ENCODE measurements around the gene ADGRL3. TPM values are rescaled to one million over a fixed set of nuclear protein-coding genes. Genes with fewer than 3 reads are reported as not detected.

The ADGRL3 gene
- total RNA-seq, 1 donor from 2014 or later, result 31.3 TPM

DNA sequence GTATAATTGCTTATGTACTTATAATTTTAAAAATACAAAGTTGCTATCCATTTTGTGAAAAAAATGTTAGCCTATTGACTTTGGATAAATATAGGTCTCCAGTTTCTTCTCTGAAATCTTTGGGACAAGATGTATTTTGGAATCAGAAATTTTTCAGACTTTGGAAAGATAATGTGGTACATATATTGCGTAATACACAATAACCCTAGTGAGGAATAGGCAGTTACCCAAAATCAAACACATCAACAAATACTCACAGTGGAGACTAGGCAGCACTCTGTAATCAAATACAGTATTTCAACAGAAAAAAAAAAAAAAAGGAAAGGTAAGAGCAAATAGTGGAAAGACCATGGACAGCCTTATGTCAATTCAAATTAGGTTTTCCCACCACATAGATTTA lies 796.8 kb downstream of the ADGRL3 start:
- DNase-seq (ENCODE audit: low read depth) (no peak), FAIRE-seq (no peak)
- H3K4me1 ChIP-seq (ENCODE audit: insufficient read depth, low read length), result no peaks in the 10 kb centered on the region
- no peak overlapping the region for H3K4me3 ChIP-seq (ENCODE audit: insufficient read depth, low read depth, low read length)
- H3K4me2 ChIP-seq (ENCODE audit: low read length), result no peak overlapping the region
- H3K27ac ChIP-seq (ENCODE audit: low read depth, low read length), result no peak overlapping the region
- H3K27me3 Mint-ChIP-seq (ENCODE audit: low read depth, unreplicated experiment), result no peaks in the 10 kb centered on the region
- no peaks in the 10 kb centered on the region for H3K4me1 Mint-ChIP-seq (ENCODE audit: low read depth, unreplicated experiment)
- TF ChIP-seq CTCF (IDR thresholded peaks at IDR 0.05; ENCODE audit: insufficient read depth, low read depth, low read length) (no peak), EZH2 (IDR thresholded peaks at IDR 0.05; ENCODE audit: insufficient read depth, low read length) (no peak)
- no peaks in the 10 kb centered on the region for H3K36me3 Mint-ChIP-seq (ENCODE audit: low read depth, unreplicated experiment)
- H3K9me3 Mint-ChIP-seq (ENCODE audit: unreplicated experiment), result no peaks in the 10 kb centered on the region
- no peaks in the 10 kb centered on the region for H3K27me3 ChIP-seq (ENCODE audit: insufficient read depth, low read length)
- H3K36me3 ChIP-seq (ENCODE audit: insufficient read depth, low read length), result no peaks in the 10 kb centered on the region
- no peak overlapping the region for H3K27ac Mint-ChIP-seq (ENCODE audit: unreplicated experiment)
- no peak overlapping the region for H3K9ac ChIP-seq (ENCODE audit: low read length)
- H3K9me3 ChIP-seq (ENCODE audit: insufficient read depth, low read depth, low read length), result no peaks in the 10 kb centered on the region
- no peak overlapping the region for H3K4me3 Mint-ChIP-seq (ENCODE audit: unreplicated experiment)
- no peak overlapping the region for H2AFZ ChIP-seq (ENCODE audit: low read depth, low read length)
- no peaks in the 10 kb centered on the region for H3K79me2 ChIP-seq (ENCODE audit: insufficient read depth, low read length)
- H4K20me1 ChIP-seq (ENCODE audit: insufficient read depth, low read length), result no peaks in the 10 kb centered on the region

- H2AFZ ChIP-seq (ENCODE audit: low read depth, low read length), result no peak overlapping the region
- H3K27me3 ChIP-seq (ENCODE audit: insufficient read depth, low read length), result no peaks in the 10 kb centered on the region
- H3K36me3 ChIP-seq (ENCODE audit: insufficient read depth, low read length), result no peaks in the 10 kb centered on the region
- Mint-ChIP-seq H3K36me3 (ENCODE audit: low read depth, unreplicated experiment) (no peaks in the 10 kb centered on the region), H3K27ac (ENCODE audit: unreplicated experiment) (no peak overlapping the region), H3K9me3 (ENCODE audit: unreplicated experiment) (no peaks in the 10 kb centered on the region), H3K27me3 (ENCODE audit: low read depth, unreplicated experiment) (no peaks in the 10 kb centered on the region), H3K4me3 (ENCODE audit: unreplicated experiment) (no peak overlapping the region), H3K4me1 (ENCODE audit: low read depth, unreplicated experiment) (no peaks in the 10 kb centered on the region)
- TF ChIP-seq CTCF (IDR thresholded peaks at IDR 0.05; ENCODE audit: insufficient read depth, low read depth, low read length) (no peak), EZH2 (IDR thresholded peaks at IDR 0.05; ENCODE audit: insufficient read depth, low read length) (no peak)
- H3K4me3 ChIP-seq (ENCODE audit: insufficient read depth, low read depth, low read length), result no peak overlapping the region
- H3K4me2 ChIP-seq (ENCODE audit: low read length), result no peak overlapping the region
- FAIRE-seq (no peak), DNase-seq (ENCODE audit: low read depth) (no peak)
- no peak overlapping the region for H3K27ac ChIP-seq (ENCODE audit: low read depth, low read length)
- H3K79me2 ChIP-seq (ENCODE audit: insufficient read depth, low read length), result no peaks in the 10 kb centered on the region
- no peak overlapping the region for H3K9ac ChIP-seq (ENCODE audit: low read length)
- H4K20me1 ChIP-seq (ENCODE audit: insufficient read depth, low read length), result no peaks in the 10 kb centered on the region
- no peaks in the 10 kb centered on the region for H3K4me1 ChIP-seq (ENCODE audit: insufficient read depth, low read length)
- no peaks in the 10 kb centered on the region for H3K9me3 ChIP-seq (ENCODE audit: insufficient read depth, low read depth, low read length)
These were observed 797.7 kb downstream of the ADGRL3 start for GRCh38 chr4:61997831-61998230.

DNA sequence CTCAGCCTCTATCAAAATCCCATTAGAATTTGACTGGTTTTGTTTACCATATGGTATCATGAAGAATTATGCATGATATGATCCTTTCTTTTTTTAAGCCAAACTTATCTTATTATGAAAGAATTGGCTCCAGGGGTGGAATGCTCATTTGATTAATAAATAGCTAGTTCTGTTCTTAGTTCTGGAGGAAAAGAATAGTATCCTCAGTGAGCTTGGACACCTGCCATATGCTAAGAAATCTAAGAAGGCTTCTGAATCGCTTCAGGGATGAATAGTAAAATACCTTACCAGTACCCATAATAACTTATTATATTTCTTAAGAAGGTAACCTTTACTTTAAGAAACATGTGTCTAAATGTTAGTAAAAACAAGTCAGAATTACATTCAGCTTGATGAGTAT lies 803.6 kb downstream of the ADGRL3 start:
- H3K4me1 ChIP-seq (ENCODE audit: insufficient read depth, low read length), result no peaks in the 10 kb centered on the region
- Mint-ChIP-seq H3K27ac (ENCODE audit: unreplicated experiment) (no peak overlapping the region), H3K36me3 (ENCODE audit: low read depth, unreplicated experiment) (no peaks in the 10 kb centered on the region), H3K4me1 (ENCODE audit: low read depth, unreplicated experiment) (no peaks in the 10 kb centered on the region), H3K27me3 (ENCODE audit: low read depth, unreplicated experiment) (no peaks in the 10 kb centered on the region), H3K9me3 (ENCODE audit: unreplicated experiment) (no peaks in the 10 kb centered on the region), H3K4me3 (ENCODE audit: unreplicated experiment) (no peak overlapping the region)
- no peak overlapping the region for H3K4me2 ChIP-seq (ENCODE audit: low read length)
- TF ChIP-seq CTCF (IDR thresholded peaks at IDR 0.05; ENCODE audit: insufficient read depth, low read depth, low read length) (no peak), EZH2 (IDR thresholded peaks at IDR 0.05; ENCODE audit: insufficient read depth, low read length) (no peak)
- no peak overlapping the region for H2AFZ ChIP-seq (ENCODE audit: low read depth, low read length)
- H3K9me3 ChIP-seq (ENCODE audit: insufficient read depth, low read depth, low read length), result no peaks in the 10 kb centered on the region
- DNase-seq (ENCODE audit: low read depth) (no peak), FAIRE-seq (no peak)
- no peaks in the 10 kb centered on the region for H4K20me1 ChIP-seq (ENCODE audit: insufficient read depth, low read length)
- H3K27me3 ChIP-seq (ENCODE audit: insufficient read depth, low read length), result no peaks in the 10 kb centered on the region
- no peak overlapping the region for H3K27ac ChIP-seq (ENCODE audit: low read depth, low read length)
- H3K9ac ChIP-seq (ENCODE audit: low read length), result no peak overlapping the region
- H3K4me3 ChIP-seq (ENCODE audit: insufficient read depth, low read depth, low read length), result no peak overlapping the region
- H3K36me3 ChIP-seq (ENCODE audit: insufficient read depth, low read length), result no peaks in the 10 kb centered on the region
- no peaks in the 10 kb centered on the region for H3K79me2 ChIP-seq (ENCODE audit: insufficient read depth, low read length)
